DOHH2 (cell line): ENCODE measurements around the gene ADCK2.

Source experiments
- CTCF ChIP-seq: fragments of 200-600 bp; sonication (generic); IDR thresholded peaks from one replicate; pipeline ENCODE4 v1.5.1; 2014; ENCODE audit warnings: antibody characterized with exemption, mild to moderate bottlenecking, low read depth, low read length; ENCODE audit not compliant: poor library complexity, severe bottlenecking
- EZH2phosphoT487 ChIP-seq: fragments of 200-600 bp; sonication (generic); IDR thresholded peaks from 2 replicates; pipeline ENCODE4 v1.6.1; 2017; ENCODE audit warnings: borderline replicate concordance, mild to moderate bottlenecking, antibody characterized with exemption, low read length, moderate library complexity, mixed read lengths

GRCh38 chr7:140696024-140696679, 23.4 kb downstream of the ADCK2 start:
- no peak for TF ChIP-seq CTCF
- TF ChIP-seq EZH2phosphoT487, result no peak
